Measurements from ENCODE around the gene NHLRC4. TPM values are rescaled to one million over a fixed set of nuclear protein-coding genes. Genes with fewer than 3 reads are reported as not detected.

Gene NHLRC4
- total RNA-seq, 2 experiments from 2014 or later = 0.41 to 0.72 TPM

GRCh38 chr16:575354-576196 lies 8.8 kb downstream of the NHLRC4 start:
- intact Hi-C loops (cut with micrococcal nuclease) = no loop called here
- TF ChIP-seq, protein P1, sequence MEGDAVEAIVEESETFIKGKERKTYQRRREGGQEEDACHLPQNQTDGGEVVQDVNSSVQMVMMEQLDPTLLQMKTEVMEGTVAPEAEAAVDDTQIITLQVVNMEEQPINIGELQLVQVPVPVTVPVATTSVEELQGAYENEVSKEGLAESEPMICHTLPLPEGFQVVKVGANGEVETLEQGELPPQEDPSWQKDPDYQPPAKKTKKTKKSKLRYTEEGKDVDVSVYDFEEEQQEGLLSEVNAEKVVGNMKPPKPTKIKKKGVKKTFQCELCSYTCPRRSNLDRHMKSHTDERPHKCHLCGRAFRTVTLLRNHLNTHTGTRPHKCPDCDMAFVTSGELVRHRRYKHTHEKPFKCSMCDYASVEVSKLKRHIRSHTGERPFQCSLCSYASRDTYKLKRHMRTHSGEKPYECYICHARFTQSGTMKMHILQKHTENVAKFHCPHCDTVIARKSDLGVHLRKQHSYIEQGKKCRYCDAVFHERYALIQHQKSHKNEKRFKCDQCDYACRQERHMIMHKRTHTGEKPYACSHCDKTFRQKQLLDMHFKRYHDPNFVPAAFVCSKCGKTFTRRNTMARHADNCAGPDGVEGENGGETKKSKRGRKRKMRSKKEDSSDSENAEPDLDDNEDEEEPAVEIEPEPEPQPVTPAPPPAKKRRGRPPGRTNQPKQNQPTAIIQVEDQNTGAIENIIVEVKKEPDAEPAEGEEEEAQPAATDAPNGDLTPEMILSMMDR (IDR thresholded peaks at IDR 0.05) = no peak
- CTCF ChIA-PET = no interaction called here
- Mint-ChIP-seq H3K4me3 (no peak overlapping the region), H3K4me1 (ENCODE audit: low read depth) (peaks cover 16% of the 10 kb centered on the region), H3K27ac (no peak overlapping the region), H3K27me3 (no peaks in the 10 kb centered on the region), H3K9me3 (no peaks in the 10 kb centered on the region), H3K36me3 (ENCODE audit: low read depth) (no peaks in the 10 kb centered on the region)
- DNase-seq (no peak), ATAC-seq (no peak)
- POLR2A ChIA-PET = interaction anchor here (0.6 to 1.0 kb wide), 3 partner anchors 12 to 48 kb away, joined by 3 read pairs; no protein-coding TSS in a partner anchor

DNA sequence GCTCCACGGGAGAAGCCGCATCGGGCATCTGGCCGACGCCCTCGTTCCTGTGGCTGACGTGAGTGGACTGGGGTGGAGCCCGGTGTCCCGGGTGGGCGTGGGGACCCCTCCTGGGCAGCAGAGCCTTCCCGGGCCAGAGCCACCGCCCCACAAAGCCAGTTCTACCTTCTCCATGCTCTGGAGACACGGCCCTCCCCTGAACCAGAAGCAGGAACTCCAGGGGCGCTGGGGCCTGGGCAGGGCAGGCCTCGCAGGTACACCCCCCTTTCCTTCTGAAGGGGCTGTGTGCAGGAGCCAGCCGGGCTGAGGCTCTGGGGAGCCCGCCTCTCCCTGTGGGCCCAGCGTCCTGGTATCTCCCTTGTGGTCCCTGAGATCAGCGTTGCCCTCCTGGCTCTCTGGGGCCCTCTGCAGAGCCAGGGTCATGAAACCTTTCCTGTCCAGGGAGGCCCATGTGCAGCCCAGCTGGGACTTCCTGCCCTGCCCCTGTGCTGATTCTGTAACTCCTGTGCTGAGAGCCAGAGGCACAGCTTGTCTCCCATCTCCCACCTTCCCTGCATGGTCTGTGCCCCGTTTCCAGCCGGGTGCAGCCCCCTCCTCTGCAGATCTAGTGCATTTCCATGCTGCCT lies 9.5 kb downstream of the NHLRC4 start:
- ATAC-seq = no peak
- ChIA-PET CTCF (interaction anchor here (1.3 kb wide), 1 partner anchor 12 kb away, joined by 5 read pairs; no protein-coding TSS in a partner anchor), POLR2A (interaction anchor here (1.0 to 1.1 kb wide), 2 partner anchors 9 to 12 kb away, joined by 3 to 5 read pairs; partner anchors contain the start of gene NHLRC4)
- Mint-ChIP-seq H3K9me3 (no peaks in the 10 kb centered on the region), H3K27ac (no peak overlapping the region), H3K27me3 (no peaks in the 10 kb centered on the region), H3K36me3 (ENCODE audit: low read depth) (no peaks in the 10 kb centered on the region), H3K4me3 (no peak overlapping the region), H3K4me1 (ENCODE audit: low read depth) (peaks cover 9% of the 10 kb centered on the region)
- DNase-seq = no peak
- intact Hi-C loops (cut with micrococcal nuclease) = no loop called here
- TF ChIP-seq, protein P1 (IDR thresholded peaks at IDR 0.05) = no peak

DNA sequence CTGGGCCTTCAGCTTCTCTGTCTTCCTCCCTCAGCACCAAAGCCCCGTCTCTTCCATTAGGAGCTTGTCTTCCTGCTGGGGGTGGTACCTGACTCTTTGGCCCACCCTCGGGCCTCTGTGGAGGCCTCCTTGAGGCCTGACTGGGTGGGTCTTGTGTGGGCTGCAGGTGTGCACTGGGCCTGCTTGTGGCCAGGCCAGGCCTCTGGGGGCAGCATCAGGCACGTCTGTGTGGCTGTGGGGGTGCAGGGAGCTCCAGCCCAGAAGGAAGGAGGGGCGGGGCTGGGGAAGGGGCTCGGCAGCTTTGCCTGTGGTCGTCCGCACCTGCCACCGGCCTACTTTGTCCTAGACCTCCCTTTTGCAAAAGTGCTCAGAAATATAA lies 10.0 kb downstream of the NHLRC4 start:
- Mint-ChIP-seq H3K27me3 (no peaks in the 10 kb centered on the region), H3K4me1 (ENCODE audit: low read depth) (peaks cover 4% of the 10 kb centered on the region), H3K36me3 (ENCODE audit: low read depth) (no peaks in the 10 kb centered on the region), H3K27ac (no peak overlapping the region), H3K9me3 (no peaks in the 10 kb centered on the region), H3K4me3 (no peak overlapping the region)
- ChIA-PET POLR2A (interaction anchor here (0.7 to 1.1 kb wide), 2 partner anchors 10 to 369 kb away, joined by 3 to 5 read pairs; partner anchors contain the start of gene NHLRC4), CTCF (interaction anchor here (1.3 kb wide), 1 partner anchor 12 kb away, joined by 5 read pairs; no protein-coding TSS in a partner anchor)
- no peak for DNase-seq
- intact Hi-C loops (cut with micrococcal nuclease) = no loop called here
- no peak for ATAC-seq
- TF ChIP-seq, protein P1 (IDR thresholded peaks at IDR 0.05) = no peak

GRCh38 chr16:577796-578195 lies 11.0 kb downstream of the NHLRC4 start:
- CTCF ChIA-PET = no interaction called here
- POLR2A ChIA-PET = no interaction called here
- H3K4me1 Mint-ChIP-seq (ENCODE audit: low read depth) = peaks cover 3% of the 10 kb centered on the region
- H3K9me3 Mint-ChIP-seq = no peaks in the 10 kb centered on the region
- no peaks in the 10 kb centered on the region for H3K36me3 Mint-ChIP-seq (ENCODE audit: low read depth)
- H3K27ac Mint-ChIP-seq = no peak overlapping the region
- DNase-seq (no peak), ATAC-seq (no peak)
- no peak overlapping the region for H3K4me3 Mint-ChIP-seq
- intact Hi-C loops (cut with micrococcal nuclease) = no loop called here
- no peaks in the 10 kb centered on the region for H3K27me3 Mint-ChIP-seq
- TF ChIP-seq, protein P1 (IDR thresholded peaks at IDR 0.05) = no peak
